Measurements from ENCODE around the gene HINT3. TPM values are rescaled to one million over a fixed set of nuclear protein-coding genes. Genes with fewer than 3 reads are reported as not detected.

The HINT3 gene
- total RNA-seq, 1 donor from 2014 or later, result 17.5 TPM

DNA sequence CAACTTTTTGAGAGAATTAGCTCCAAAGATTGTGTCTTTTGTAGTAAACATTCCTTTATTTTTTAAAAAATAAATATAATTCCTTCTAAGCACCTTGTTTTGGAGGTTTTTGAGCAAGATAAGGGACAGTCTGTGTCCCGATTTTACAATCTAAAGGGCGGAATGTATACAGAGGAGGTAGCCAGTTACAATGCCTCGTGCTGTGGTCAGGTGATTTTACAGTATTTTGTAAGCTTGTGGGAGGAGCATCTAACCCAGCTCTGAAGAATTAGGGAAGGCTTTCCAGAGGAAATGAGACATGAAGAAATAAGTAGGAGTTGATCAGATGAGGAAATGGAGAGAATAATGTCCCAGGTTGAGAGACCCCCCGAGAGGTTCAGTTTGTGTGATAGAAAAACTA, 1.3 kb downstream of the HINT3 start:
- Mint-ChIP-seq H3K36me3 (no peaks in the 10 kb centered on the region), H3K4me1 (peaks cover 4% of the 10 kb centered on the region), H3K4me3 (no peak overlapping the region), H3K27ac (no peak overlapping the region), H3K27me3 (ENCODE audit: low read depth) (no peaks in the 10 kb centered on the region), H3K9me3 (no peaks in the 10 kb centered on the region)
- no peak for DNase-seq (ENCODE audit: low spot score in 2 of 2, unreplicated experiment in 2 of 2)
- TF ChIP-seq, protein P1, sequence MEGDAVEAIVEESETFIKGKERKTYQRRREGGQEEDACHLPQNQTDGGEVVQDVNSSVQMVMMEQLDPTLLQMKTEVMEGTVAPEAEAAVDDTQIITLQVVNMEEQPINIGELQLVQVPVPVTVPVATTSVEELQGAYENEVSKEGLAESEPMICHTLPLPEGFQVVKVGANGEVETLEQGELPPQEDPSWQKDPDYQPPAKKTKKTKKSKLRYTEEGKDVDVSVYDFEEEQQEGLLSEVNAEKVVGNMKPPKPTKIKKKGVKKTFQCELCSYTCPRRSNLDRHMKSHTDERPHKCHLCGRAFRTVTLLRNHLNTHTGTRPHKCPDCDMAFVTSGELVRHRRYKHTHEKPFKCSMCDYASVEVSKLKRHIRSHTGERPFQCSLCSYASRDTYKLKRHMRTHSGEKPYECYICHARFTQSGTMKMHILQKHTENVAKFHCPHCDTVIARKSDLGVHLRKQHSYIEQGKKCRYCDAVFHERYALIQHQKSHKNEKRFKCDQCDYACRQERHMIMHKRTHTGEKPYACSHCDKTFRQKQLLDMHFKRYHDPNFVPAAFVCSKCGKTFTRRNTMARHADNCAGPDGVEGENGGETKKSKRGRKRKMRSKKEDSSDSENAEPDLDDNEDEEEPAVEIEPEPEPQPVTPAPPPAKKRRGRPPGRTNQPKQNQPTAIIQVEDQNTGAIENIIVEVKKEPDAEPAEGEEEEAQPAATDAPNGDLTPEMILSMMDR (IDR thresholded peaks at IDR 0.05; ENCODE audit: unreplicated experiment), result no peak

- TF ChIP-seq, protein P1 (IDR thresholded peaks at IDR 0.05; ENCODE audit: unreplicated experiment), result no peak
- DNase-seq (ENCODE audit: low spot score in 2 of 2, unreplicated experiment in 2 of 2), result no peak
- no peaks in the 10 kb centered on the region for H3K27me3 Mint-ChIP-seq (ENCODE audit: low read depth)
- H3K4me1 Mint-ChIP-seq, result peaks cover 11% of the 10 kb centered on the region
- H3K36me3 Mint-ChIP-seq, result no peaks in the 10 kb centered on the region
- no peak overlapping the region for H3K27ac Mint-ChIP-seq
- H3K9me3 Mint-ChIP-seq, result no peaks in the 10 kb centered on the region
- H3K4me3 Mint-ChIP-seq, result no peak overlapping the region
These were observed 2.5 kb downstream of the HINT3 start for GRCh38 chr6:125959041-125959440.

- no peaks in the 10 kb centered on the region for H3K36me3 Mint-ChIP-seq
- H3K27ac Mint-ChIP-seq, result no peak overlapping the region
- no peaks in the 10 kb centered on the region for H3K9me3 Mint-ChIP-seq
These were observed 4.5 kb downstream of the HINT3 start for GRCh38 chr6:125961117-125961516.

GRCh38 chr6:125962900-125963497, 6.4 kb downstream of the HINT3 start:
- Mint-ChIP-seq H3K27ac (no peak overlapping the region), H3K4me3 (no peak overlapping the region), H3K27me3 (ENCODE audit: low read depth) (no peaks in the 10 kb centered on the region), H3K4me1 (peaks cover 7% of the 10 kb centered on the region), H3K9me3 (peaks cover under 1% of the 10 kb centered on the region), H3K36me3 (peaks cover 11% of the 10 kb centered on the region)
- TF ChIP-seq, protein P1 (IDR thresholded peaks at IDR 0.05; ENCODE audit: unreplicated experiment), result no peak
- DNase-seq (ENCODE audit: low spot score in 2 of 2, unreplicated experiment in 2 of 2), result no peak

More at GRCh38 chr6:125961117-125961516, 4.5 kb downstream of the HINT3 start:
- DNase-seq (ENCODE audit: low spot score in 2 of 2, unreplicated experiment in 2 of 2), result no peak
- TF ChIP-seq, protein P1 (IDR thresholded peaks at IDR 0.05; ENCODE audit: unreplicated experiment), result no peak
- no peak overlapping the region for H3K4me3 Mint-ChIP-seq
- peaks cover 9% of the 10 kb centered on the region for H3K4me1 Mint-ChIP-seq
- H3K27me3 Mint-ChIP-seq (ENCODE audit: low read depth), result no peaks in the 10 kb centered on the region

DNA sequence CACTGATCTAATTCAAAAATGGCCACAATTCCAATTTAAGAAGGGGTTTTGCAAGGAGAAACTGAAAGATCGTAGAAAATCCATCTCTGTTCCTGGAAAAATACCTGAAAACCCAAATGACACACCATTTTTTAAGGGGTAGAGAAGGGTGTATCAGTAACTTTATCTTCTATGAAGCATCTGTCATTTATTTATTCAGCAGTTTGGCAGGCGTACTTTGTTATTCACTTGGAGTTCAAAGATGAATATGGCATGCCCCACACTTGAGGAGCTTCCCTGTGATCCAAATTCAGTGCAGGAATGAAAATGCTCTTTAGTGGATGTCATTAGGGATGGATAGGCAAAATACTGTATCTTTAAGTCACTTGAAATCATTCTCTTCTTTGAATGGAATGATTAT, 7.2 kb downstream of the HINT3 start:
- Mint-ChIP-seq H3K9me3 (peaks cover 3% of the 10 kb centered on the region), H3K27me3 (ENCODE audit: low read depth) (no peaks in the 10 kb centered on the region), H3K36me3 (peaks cover 19% of the 10 kb centered on the region), H3K4me3 (no peak overlapping the region), H3K27ac (no peak overlapping the region), H3K4me1 (peaks cover 7% of the 10 kb centered on the region)
- TF ChIP-seq, protein P1 (IDR thresholded peaks at IDR 0.05; ENCODE audit: unreplicated experiment), result no peak
- no peak for DNase-seq (ENCODE audit: low spot score in 2 of 2, unreplicated experiment in 2 of 2)
